Mesendoderm (in vitro differentiated cells): ENCODE results near the gene SSUH2.

Experiments
- DNase-seq: peaks from one replicate; pipeline ENCODE4 v3.0.0; 2013
- H2AK5ac ChIP-seq: 2 replicates; pipeline ENCODE4 v1.6.1; 2013; ENCODE audit warnings: low read length, inconsistent platforms
- H2BK120ac ChIP-seq: 2 replicates; pipeline ENCODE4 v1.6.1; 2013; ENCODE audit warnings: low read depth, mild to moderate bottlenecking, low read length, moderate library complexity, mixed read lengths
- H2BK15ac ChIP-seq: replicated peaks from 2 replicates; pipeline ENCODE4 v1.6.1; 2013; ENCODE audit warnings: low read depth, mild to moderate bottlenecking, moderate library complexity
- H2BK5ac ChIP-seq: 2 replicates; pipeline ENCODE4 v1.6.1; 2013; ENCODE audit warnings: low read length, inconsistent platforms
- H3K18ac ChIP-seq: 2 replicates; pipeline ENCODE4 v1.6.1; 2013; ENCODE audit warnings: mild to moderate bottlenecking, low read length, mixed read lengths
- H3K23ac ChIP-seq: one replicate; pipeline ENCODE4 v1.6.1; 2013; ENCODE audit warnings: low read length
- H3K27ac ChIP-seq: 2 replicates; pipeline ENCODE4 v1.5.1; 2013; ENCODE audit warnings: low read depth, mild to moderate bottlenecking, inconsistent platforms, low read length, moderate library complexity
- H3K27me3 ChIP-seq: 2 replicates; pipeline ENCODE4 v1.6.1; 2013; ENCODE audit warnings: low read length, control low read depth, mild to moderate bottlenecking, inconsistent platforms; ENCODE audit not compliant: insufficient read depth, poor library complexity
- H3K36me3 ChIP-seq: 2 replicates; pipeline ENCODE4 v1.6.1; 2013; ENCODE audit warnings: low read length, inconsistent platforms; ENCODE audit not compliant: control insufficient read depth, insufficient read depth
- H3K4ac ChIP-seq: one replicate; pipeline ENCODE4 v1.6.1; 2013; ENCODE audit warnings: low read depth, mild to moderate bottlenecking, low read length, moderate library complexity
- H3K4me1 ChIP-seq: 2 replicates; pipeline ENCODE4 v1.6.1; 2013; ENCODE audit warnings: low read depth, low read length, inconsistent platforms; ENCODE audit not compliant: control insufficient read depth
- H3K4me2 ChIP-seq: 2 replicates; pipeline ENCODE4 v1.6.1; 2013; ENCODE audit warnings: low read length
- H3K4me3 ChIP-seq: 2 replicates; pipeline ENCODE4 v1.5.1; 2013; ENCODE audit warnings: mild to moderate bottlenecking, low read length
- H3K56ac ChIP-seq: one replicate; pipeline ENCODE4 v1.6.1; 2013; ENCODE audit warnings: low read length
- H3K79me1 ChIP-seq: 2 replicates; pipeline ENCODE4 v1.6.1; 2013; ENCODE audit warnings: low read length, inconsistent platforms
- H3K79me2 ChIP-seq: 2 replicates; pipeline ENCODE4 v1.6.1; 2013; ENCODE audit warnings: mild to moderate bottlenecking, low read length; ENCODE audit not compliant: control insufficient read depth, insufficient read depth
- H3K9ac ChIP-seq: 2 replicates; pipeline ENCODE4 v1.6.1; 2013; ENCODE audit warnings: low read length, inconsistent platforms
- H4K5ac ChIP-seq: one replicate; pipeline ENCODE4 v1.6.1; 2013; ENCODE audit warnings: low read length
- H4K8ac ChIP-seq: one replicate; pipeline ENCODE4 v1.6.1; 2013; ENCODE audit warnings: low read depth, mild to moderate bottlenecking, control low read depth, low read length, moderate library complexity
- WGBS: extraction: QIAGEN DNeasy Blood & Tissue Kit; methylation state at CpG from one replicate; pipeline ENCODE4 v1.1.7; 2013; ENCODE audit warnings: low lambda C conversion rate, missing lambda C conversion rate; ENCODE audit not compliant: insufficient coverage; ENCODE audit errors: extremely low coverage; 5-methylcytosine and 5-hydroxymethylcytosine counted together

The SSUH2 gene

GRCh38 chr3:8574040-8574669 is 70.4 kb downstream of the SSUH2 start:
- DNase-seq: no peak
- Histone ChIP-seq H3K79me2 (no peaks in the 10 kb centered on the region), H2AK5ac (no peak overlapping the region), H3K79me1 (no peaks in the 10 kb centered on the region), H3K4me2 (no peak overlapping the region), H2BK15ac (no peak overlapping the region), H2BK120ac (no peak overlapping the region), H4K5ac (no peak overlapping the region), H3K27me3 (no peaks in the 10 kb centered on the region), H3K4me3 (no peak overlapping the region), H3K23ac (no peak overlapping the region), H3K9ac (no peak overlapping the region), H3K27ac (no peak overlapping the region), H3K18ac (no peak overlapping the region), H2BK5ac (no peak overlapping the region), H3K4ac (no peak overlapping the region), H3K4me1 (no peaks in the 10 kb centered on the region), H3K56ac (no peak overlapping the region), H4K8ac (no peak overlapping the region), H3K36me3 (no peaks in the 10 kb centered on the region)
- WGBS: no CpG with 5 or more reads among the region's 2 CpGs

- no peak overlapping the region for H3K4ac ChIP-seq
- no peaks in the 10 kb centered on the region for H3K79me2 ChIP-seq
- H3K36me3 ChIP-seq: no peaks in the 10 kb centered on the region
- no peak overlapping the region for H2AK5ac ChIP-seq
- H3K27ac ChIP-seq: no peak overlapping the region
- DNase-seq: no peak
- no peaks in the 10 kb centered on the region for H3K4me1 ChIP-seq
- WGBS: no CpG with 5 or more reads among the region's 4 CpGs
- H4K5ac ChIP-seq: no peak overlapping the region
- no peak overlapping the region for H3K9ac ChIP-seq
- H2BK5ac ChIP-seq: no peak overlapping the region
- no peak overlapping the region for H3K4me3 ChIP-seq
- no peak overlapping the region for H2BK120ac ChIP-seq
- H3K18ac ChIP-seq: no peak overlapping the region
- H3K27me3 ChIP-seq: no peaks in the 10 kb centered on the region
- H3K23ac ChIP-seq: no peak overlapping the region
- no peak overlapping the region for H3K56ac ChIP-seq
- no peak overlapping the region for H2BK15ac ChIP-seq
- no peak overlapping the region for H4K8ac ChIP-seq
- no peak overlapping the region for H3K4me2 ChIP-seq
- H3K79me1 ChIP-seq: no peaks in the 10 kb centered on the region
Measured at GRCh38 chr3:8573342-8573926, 71.2 kb downstream of the SSUH2 start.

- no peak overlapping the region for H3K23ac ChIP-seq
- WGBS: 100% methylated on average over 1 of the region's 3 CpGs
- H3K4me1 ChIP-seq: no peaks in the 10 kb centered on the region
- H4K5ac ChIP-seq: no peak overlapping the region
- H3K4me2 ChIP-seq: no peak overlapping the region
- H3K4ac ChIP-seq: no peak overlapping the region
- no peak for DNase-seq
- H3K56ac ChIP-seq: no peak overlapping the region
- no peak overlapping the region for H4K8ac ChIP-seq
- no peak overlapping the region for H2BK15ac ChIP-seq
- H3K27me3 ChIP-seq: no peaks in the 10 kb centered on the region
- H3K18ac ChIP-seq: no peak overlapping the region
- no peaks in the 10 kb centered on the region for H3K79me2 ChIP-seq
- H3K4me3 ChIP-seq: no peak overlapping the region
- H3K79me1 ChIP-seq: no peaks in the 10 kb centered on the region
- H2BK120ac ChIP-seq: no peak overlapping the region
- H3K27ac ChIP-seq: no peak overlapping the region
- no peaks in the 10 kb centered on the region for H3K36me3 ChIP-seq
- no peak overlapping the region for H3K9ac ChIP-seq
- no peak overlapping the region for H2BK5ac ChIP-seq
- H2AK5ac ChIP-seq: no peak overlapping the region
Measured at GRCh38 chr3:8571256-8571655, 73.3 kb downstream of the SSUH2 start.
